Astrocyte of the hippocampus (primary cell): ENCODE results near the gene IDH3A.

Experiments
- DNase-seq: peaks from one replicate; pipeline ENCODE4 v3.0.0; 2011; ENCODE audit warnings: low read depth, low spot score

Gene IDH3A

GRCh38 chr15:78164010-78164409 is 14.8 kb downstream of the IDH3A start:
- DNase-seq: no peak

DNA sequence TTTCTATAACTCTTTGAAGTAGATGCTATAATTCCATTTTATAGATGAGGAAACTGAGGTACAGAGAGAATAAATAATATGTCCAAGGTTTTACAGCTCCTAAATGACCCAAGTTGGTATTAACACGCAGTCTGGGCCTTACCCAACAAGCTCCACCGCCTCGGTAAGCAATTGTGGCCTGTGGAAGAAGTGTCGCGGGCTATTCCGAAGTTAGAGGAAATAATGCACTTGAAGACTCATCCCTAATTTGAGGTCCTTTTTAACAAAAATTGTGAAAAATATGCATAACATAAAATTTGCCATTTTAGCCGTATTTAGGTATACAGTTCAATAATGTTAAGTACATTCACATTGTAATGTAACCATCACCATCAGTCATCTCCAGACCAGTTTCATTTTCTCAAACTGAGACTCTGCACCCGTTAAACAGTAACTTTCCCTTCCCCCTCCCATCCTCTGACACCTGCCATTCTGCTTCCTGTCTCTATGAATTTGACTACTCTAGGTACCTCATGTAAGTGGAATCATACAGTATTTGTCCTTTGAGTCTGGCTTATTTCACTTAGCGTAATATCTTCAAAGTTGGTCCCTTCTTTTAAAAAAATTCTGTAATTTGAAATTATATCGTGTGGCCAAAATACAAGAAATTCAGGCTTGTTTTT is 18.2 kb downstream of the IDH3A start:
- DNase-seq: no peak

DNA sequence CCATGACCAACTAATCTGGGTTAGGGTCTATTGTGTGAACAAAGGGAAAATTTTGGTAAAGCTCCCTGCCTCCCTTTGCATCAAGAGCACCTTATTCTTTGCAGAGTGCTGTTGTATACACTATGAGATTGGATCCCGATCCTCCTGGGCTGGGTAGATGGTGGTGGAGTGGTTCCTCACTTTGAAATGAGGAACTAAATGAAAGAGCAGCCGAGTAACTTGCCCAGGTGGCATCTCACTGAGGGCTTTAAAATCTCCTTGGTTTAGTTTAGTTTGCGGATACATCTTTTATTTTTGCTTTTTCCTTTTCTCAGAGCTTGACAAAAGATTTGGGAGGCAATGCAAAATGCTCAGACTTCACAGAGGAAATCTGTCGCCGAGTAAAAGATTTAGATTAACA is 19.4 kb downstream of the IDH3A start:
- DNase-seq: no peak

GRCh38 chr15:78170848-78171773 is 21.9 kb downstream of the IDH3A start:
- no peak for DNase-seq

DNA sequence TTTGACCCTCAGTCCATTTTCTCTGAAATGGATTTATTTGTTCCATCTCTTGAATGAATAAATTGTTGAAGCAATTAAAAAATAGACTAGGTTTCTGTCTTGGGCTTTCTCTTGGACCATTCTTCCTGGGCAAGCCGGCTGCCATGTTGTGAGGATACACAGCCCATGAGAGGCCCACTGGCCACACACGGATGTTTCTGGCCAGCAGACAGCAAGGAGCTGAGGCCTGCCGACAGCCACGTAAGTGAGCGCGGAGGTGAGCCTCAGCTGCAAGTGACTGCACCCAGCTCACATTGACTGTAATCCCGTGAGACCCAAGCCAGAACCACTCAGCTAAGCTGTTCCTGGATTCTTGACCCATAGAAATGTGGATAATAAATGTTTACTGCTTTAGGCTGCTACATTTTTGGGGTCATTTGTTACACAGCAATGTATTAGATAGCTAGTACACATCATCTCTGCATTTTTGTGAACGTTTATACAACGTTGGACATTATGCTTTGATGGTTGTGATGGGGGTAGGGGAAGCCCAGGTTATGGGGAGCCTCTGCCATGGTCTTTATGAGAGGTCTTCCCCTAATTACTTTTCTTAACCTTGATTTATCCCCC is 22.8 kb downstream of the IDH3A start:
- DNase-seq: no peak

DNA sequence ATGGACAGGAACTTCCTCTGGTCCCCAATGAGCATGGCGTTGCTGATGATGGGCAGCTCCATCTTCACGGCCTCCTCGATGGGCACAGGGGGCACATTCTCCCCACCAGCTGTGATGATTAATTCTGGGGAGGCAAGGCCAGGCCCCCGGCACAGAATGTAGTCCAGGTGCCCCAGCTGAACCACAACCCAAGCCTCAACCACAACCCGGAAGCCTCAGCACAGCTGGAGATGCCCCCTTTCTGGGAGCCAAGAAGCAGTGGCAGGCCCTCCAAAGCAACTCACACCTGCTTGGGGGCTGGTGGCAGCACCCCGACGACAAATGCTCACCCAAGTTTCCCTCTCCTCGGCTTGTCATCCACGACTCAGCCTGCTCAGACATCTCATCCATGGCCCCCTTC is 25.2 kb downstream of the IDH3A start:
- DNase-seq: no peak

DNA sequence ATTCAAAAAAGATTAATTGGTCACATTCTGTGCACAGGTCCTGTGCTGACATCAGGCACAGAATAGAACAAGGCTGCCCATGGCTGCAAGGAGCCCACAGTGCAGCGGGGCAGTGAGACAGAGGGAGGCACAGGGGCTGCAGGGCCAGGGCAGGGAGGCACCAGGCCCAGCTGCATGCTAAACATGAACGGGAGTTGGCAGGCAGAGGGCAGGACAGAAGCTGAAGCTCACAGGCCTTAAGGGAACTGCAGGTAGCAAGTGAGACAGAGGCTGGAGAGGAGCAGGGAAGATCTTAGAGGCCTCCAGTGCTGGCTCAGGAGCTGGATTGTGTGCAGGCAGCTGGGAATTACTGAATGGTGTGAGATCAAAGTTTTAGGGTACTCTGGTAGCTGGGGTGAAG is 26.2 kb downstream of the IDH3A start:
- no peak for DNase-seq

- peak; percentile 60 for DNase-seq
These were observed 28.3 kb downstream of the IDH3A start for GRCh38 chr15:78177447-78177873.

DNA sequence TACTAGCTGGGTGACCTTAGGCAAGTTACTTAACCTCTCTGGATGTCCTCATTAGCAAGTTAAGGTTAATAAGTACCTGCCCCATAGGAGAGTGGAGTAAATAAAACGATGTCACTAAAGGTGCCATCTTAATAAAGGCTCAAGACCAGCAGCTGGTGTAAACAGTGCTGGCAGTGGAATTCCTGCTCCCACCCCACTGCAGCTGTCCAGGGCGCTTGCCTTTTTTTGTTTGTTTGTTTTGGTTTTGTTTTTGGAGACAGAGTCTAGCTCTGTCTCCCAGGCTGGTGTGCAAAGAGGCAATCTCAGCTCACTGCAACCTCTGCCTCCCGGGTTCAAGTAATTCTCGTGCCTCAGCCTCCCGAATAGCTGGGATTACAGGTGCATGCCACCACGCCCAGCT is 28.9 kb downstream of the IDH3A start:
- DNase-seq: no peak

DNA sequence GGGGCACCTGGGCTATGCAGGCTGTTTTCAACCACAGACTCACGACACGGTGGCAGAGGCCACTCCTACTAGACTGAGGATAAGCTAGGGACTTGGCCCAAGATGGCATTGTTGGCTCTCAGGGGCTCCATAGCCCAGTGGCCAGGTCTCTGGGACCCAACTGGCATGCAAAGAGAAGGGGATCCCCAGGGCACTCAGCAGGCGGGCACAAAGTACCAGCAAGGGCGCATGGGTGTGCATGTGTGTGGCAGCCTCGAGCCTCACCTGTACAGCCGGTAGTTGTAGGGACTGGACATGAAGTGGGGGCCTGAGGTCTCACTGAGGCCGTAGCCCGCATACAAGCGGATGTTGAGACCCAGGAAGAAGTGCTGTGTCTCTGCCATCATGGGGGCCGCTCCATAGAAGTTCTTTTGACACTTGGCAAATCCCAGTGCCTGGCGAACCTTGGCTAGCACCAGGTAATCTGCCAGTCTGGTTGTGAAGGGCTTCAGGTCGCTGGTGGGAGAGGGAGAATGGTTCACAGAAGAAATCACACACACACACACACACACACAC is 30.2 kb downstream of the IDH3A start:
- no peak for DNase-seq

DNA sequence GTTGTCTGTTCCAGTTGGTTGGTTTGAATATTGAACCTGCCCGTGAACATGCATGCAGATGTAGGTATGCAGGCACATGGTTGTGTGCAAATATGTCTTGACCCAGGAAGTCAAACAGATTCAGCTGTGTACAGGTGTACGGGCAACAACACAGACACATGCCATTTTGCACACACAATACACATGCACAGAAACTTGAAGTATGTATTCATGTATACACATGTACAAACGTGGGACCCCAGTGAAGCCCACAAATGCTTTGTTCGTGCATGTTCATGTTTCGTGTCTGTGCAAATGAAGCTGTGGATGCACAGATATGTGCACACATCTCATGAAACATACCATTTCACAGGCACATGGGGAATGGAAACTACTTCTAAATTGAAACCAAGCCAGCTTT is 30.7 kb downstream of the IDH3A start:
- DNase-seq: no peak

DNA sequence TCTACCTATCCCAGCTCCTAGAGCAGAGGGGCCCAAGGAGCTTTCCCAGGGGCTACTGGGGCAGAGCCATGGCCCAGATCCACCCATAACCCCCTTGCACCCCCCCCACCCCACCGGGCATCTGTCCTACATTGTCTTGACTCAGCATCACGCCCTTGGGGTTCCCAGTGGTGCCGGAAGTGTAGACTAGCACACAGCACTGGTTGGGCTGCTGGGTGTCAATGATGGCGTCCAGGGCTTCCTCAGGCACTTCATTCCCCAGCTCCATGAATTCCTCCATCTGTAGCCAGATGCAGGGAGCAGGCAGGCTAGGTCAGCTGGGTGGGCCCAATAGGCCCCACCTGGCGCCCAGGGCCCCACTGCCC is 33.2 kb downstream of the IDH3A start:
- no peak for DNase-seq

GRCh38 chr15:78182821-78183220 is 33.7 kb downstream of the IDH3A start:
- DNase-seq: no peak

GRCh38 chr15:78192826-78193594 is 43.8 kb downstream of the IDH3A start:
- no peak for DNase-seq

GRCh38 chr15:78193731-78194567 is 44.8 kb downstream of the IDH3A start:
- no peak for DNase-seq

DNA sequence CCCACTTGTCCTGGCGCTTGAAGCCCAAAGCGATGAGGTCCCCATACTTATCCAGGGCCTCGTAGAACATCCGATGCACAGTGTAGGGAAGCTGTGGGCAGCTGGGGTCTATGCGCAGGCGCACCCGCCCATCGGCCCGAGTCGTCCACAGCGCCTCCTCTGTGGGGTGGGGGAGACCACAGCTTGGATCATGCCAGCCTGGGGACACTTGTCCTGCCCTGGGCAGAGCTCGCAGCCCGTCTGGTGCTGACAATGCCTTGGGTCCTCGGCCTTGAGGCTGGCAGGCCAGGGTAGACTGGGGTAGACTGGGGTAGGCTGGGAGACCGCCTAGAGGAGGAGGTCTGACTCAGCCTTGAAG is 45.4 kb downstream of the IDH3A start:
- no peak for DNase-seq

- DNase-seq: peak; percentile 32
These were observed 46.6 kb downstream of the IDH3A start for GRCh38 chr15:78195735-78196201.

DNA sequence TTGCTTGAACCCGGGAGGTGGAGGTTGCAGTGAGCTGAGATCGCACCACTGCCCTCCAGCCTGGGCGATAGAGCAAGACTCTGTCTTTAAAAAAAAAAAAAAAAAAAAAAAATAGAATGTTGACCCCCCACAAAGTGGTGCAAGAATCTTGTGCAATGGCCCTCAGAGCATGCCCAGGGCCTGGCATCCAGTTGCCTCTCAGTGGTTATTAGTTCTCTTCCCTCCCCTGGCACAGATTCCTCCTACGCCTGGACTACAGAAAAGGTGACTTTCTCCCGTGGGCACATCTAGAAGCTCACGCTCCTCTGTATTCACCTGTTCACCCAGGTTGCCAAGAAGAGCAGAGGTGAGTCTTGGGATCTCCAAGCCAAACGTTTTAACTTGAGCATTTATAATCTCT is 48.5 kb downstream of the IDH3A start:
- DNase-seq: no peak

DNA sequence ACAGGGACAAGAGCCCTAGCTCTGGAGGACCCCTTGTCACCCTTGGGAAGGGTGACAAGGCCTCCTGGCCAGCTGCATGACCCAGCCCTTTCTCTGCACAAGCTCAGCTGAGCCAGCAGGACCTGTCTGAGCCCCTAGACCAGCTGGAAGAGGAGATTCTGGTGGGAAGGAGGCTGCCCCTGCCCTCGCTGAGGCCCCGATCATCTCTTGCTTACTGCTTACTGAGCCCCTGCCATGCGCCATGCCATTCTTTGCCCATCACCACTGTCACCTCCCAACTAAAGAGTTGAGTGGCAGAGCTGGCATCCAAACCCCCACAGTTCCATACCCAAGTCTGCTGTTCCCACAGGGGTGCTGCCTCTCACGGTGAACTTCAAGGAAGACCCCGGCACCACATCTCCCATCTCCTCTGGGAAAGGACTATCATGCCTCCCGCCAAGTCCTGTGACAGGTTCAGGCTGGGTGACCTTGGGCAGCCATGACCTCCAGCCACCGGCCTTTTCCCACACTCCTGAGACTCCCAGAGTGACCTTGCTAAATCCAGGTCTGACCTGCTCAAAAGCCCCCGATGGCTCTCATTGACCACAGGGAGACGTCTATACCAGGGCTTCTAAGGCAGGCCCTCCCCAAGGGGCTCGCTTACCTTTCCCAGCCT is 51.2 kb downstream of the IDH3A start:
- DNase-seq: no peak
